ENCODE data around the gene FANCD2.

GRCh38 chr3:10000686-10001085, 25.6 kb upstream of the FANCD2 start:
- TF ChIP-seq CTCF (IDR thresholded peaks at IDR 0.05) (no peak), POLR2A (IDR thresholded peaks at IDR 0.05) (no peak), POLR2AphosphoS5 (IDR thresholded peaks at IDR 0.05) (no peak)

All from suprapubic skin (tissue), 4 donors.